ENCODE data around the gene PRPF40A. TPM values are rescaled to one million over a fixed set of nuclear protein-coding genes. Genes with fewer than 3 reads are reported as not detected.

Gene PRPF40A
- total RNA-seq, 1 experiment from 2014 or later = 127 TPM

GRCh38 chr2:152676461-152676860, 40.8 kb downstream of the PRPF40A start:
- no peaks in the 10 kb centered on the region for H3K9me3 Mint-ChIP-seq (ENCODE audit: unreplicated experiment)
- H3K4me3 Mint-ChIP-seq (ENCODE audit: unreplicated experiment) = no peak overlapping the region
- no peaks in the 10 kb centered on the region for H3K27me3 Mint-ChIP-seq (ENCODE audit: insufficient read depth, unreplicated experiment)
- Histone ChIP-seq H3K4me3 (ENCODE audit: low read depth, low read length) (no peak overlapping the region), H3K36me3 (ENCODE audit: control insufficient read depth, insufficient read depth, low read length) (peaks cover 3% of the 10 kb centered on the region), H3K4me1 (no peaks in the 10 kb centered on the region), H3K27me3 (replicated peaks; ENCODE audit: control insufficient read depth, insufficient read depth, low read length) (no peaks in the 10 kb centered on the region), H3K9me3 (no peaks in the 10 kb centered on the region)
- intact Hi-C loops (cut with micrococcal nuclease; ENCODE audit: unreplicated experiment) = no loop called here
- no peak overlapping the region for H3K27ac Mint-ChIP-seq (ENCODE audit: unreplicated experiment)
- no peaks in the 10 kb centered on the region for H3K4me1 Mint-ChIP-seq (ENCODE audit: low read depth, unreplicated experiment)
- peaks cover 69% of the 10 kb centered on the region for H3K36me3 Mint-ChIP-seq (ENCODE audit: insufficient read depth, unreplicated experiment)
- BruUV-seq (replicated peaks) = no TSS peak
- ChIA-PET CTCF (no interaction called here), POLR2A (no interaction called here)
- no peak for TF ChIP-seq CTCF (IDR thresholded peaks at IDR 0.05; ENCODE audit: insufficient read depth in 1 of 2, low read depth in 1 of 2, low read length in 1 of 2, severe bottlenecking in 1 of 2, unreplicated experiment in 1 of 2)
- no peak for DNase-seq

- Histone ChIP-seq H3K36me3 (ENCODE audit: control insufficient read depth, insufficient read depth, low read length) (peaks cover 3% of the 10 kb centered on the region), H3K4me3 (ENCODE audit: low read depth, low read length) (no peak overlapping the region), H3K9me3 (no peaks in the 10 kb centered on the region), H3K27me3 (replicated peaks; ENCODE audit: control insufficient read depth, insufficient read depth, low read length) (no peaks in the 10 kb centered on the region), H3K4me1 (no peaks in the 10 kb centered on the region)
- Mint-ChIP-seq H3K27me3 (ENCODE audit: insufficient read depth, unreplicated experiment) (no peaks in the 10 kb centered on the region), H3K9me3 (ENCODE audit: unreplicated experiment) (no peaks in the 10 kb centered on the region), H3K36me3 (ENCODE audit: insufficient read depth, unreplicated experiment) (peaks cover 66% of the 10 kb centered on the region), H3K27ac (ENCODE audit: unreplicated experiment) (no peak overlapping the region), H3K4me3 (ENCODE audit: unreplicated experiment) (no peak overlapping the region), H3K4me1 (ENCODE audit: low read depth, unreplicated experiment) (no peaks in the 10 kb centered on the region)
- POLR2A ChIA-PET = no interaction called here
- intact Hi-C loops (cut with micrococcal nuclease; ENCODE audit: unreplicated experiment) = no loop called here
- TF ChIP-seq CTCF (IDR thresholded peaks at IDR 0.05; ENCODE audit: insufficient read depth in 1 of 2, low read depth in 1 of 2, low read length in 1 of 2, severe bottlenecking in 1 of 2, unreplicated experiment in 1 of 2) = no peak
- CTCF ChIA-PET = no interaction called here
- no TSS peak for BruUV-seq (replicated peaks)
- DNase-seq = no peak
These were observed 42.9 kb downstream of the PRPF40A start for GRCh38 chr2:152674334-152674733.

GRCh38 chr2:152664725-152665124, 52.5 kb downstream of the PRPF40A start:
- no peaks in the 10 kb centered on the region for H3K4me1 ChIP-seq
- H3K27me3 Mint-ChIP-seq (ENCODE audit: insufficient read depth, unreplicated experiment) = no peaks in the 10 kb centered on the region
- ChIA-PET POLR2A (no interaction called here), CTCF (no interaction called here)
- no peak overlapping the region for H3K27ac Mint-ChIP-seq (ENCODE audit: unreplicated experiment)
- no peak overlapping the region for H3K4me3 Mint-ChIP-seq (ENCODE audit: unreplicated experiment)
- BruUV-seq (replicated peaks) = no TSS peak
- TF ChIP-seq CTCF (IDR thresholded peaks at IDR 0.05; ENCODE audit: insufficient read depth in 1 of 2, low read depth in 1 of 2, low read length in 1 of 2, severe bottlenecking in 1 of 2, unreplicated experiment in 1 of 2) = no peak
- H3K27me3 ChIP-seq (replicated peaks; ENCODE audit: control insufficient read depth, insufficient read depth, low read length) = no peaks in the 10 kb centered on the region
- H3K36me3 ChIP-seq (ENCODE audit: control insufficient read depth, insufficient read depth, low read length) = peaks cover 1% of the 10 kb centered on the region
- no peak overlapping the region for H3K4me3 ChIP-seq (ENCODE audit: low read depth, low read length)
- no peak for DNase-seq
- H3K9me3 Mint-ChIP-seq (ENCODE audit: unreplicated experiment) = no peaks in the 10 kb centered on the region
- no peaks in the 10 kb centered on the region for H3K4me1 Mint-ChIP-seq (ENCODE audit: low read depth, unreplicated experiment)
- H3K9me3 ChIP-seq = no peaks in the 10 kb centered on the region
- intact Hi-C loops (cut with micrococcal nuclease; ENCODE audit: unreplicated experiment) = no loop called here
- peaks cover 95% of the 10 kb centered on the region for H3K36me3 Mint-ChIP-seq (ENCODE audit: insufficient read depth, unreplicated experiment)
